HFFc6 (cell line): ENCODE results near the gene MAOA. TPM values are rescaled to one million over a fixed set of nuclear protein-coding genes. Genes with fewer than 3 reads are reported as not detected.

Experiments
- DNase-seq: peaks from one replicate; pipeline ENCODE4 v3.0.0-alpha.2; 2018
- H3K27ac Mint-ChIP-seq: 2 replicates; pipeline ENCODE4 v1.8.0; 2020; ENCODE audit warnings: mild to moderate bottlenecking, mixed read lengths
- H3K27me3 Mint-ChIP-seq: 2 replicates; pipeline ENCODE4 v1.8.0; 2021; ENCODE audit warnings: mild to moderate bottlenecking, moderate library complexity, mixed read lengths; ENCODE audit not compliant: insufficient read depth
- H3K36me3 Mint-ChIP-seq: 2 replicates; pipeline ENCODE4 v1.8.0; 2021; ENCODE audit warnings: low read depth, mixed read lengths
- H3K4me1 Mint-ChIP-seq: 2 replicates; pipeline ENCODE4 v1.8.0; 2020; ENCODE audit warnings: low read depth, mixed read lengths
- H3K4me3 Mint-ChIP-seq: 2 replicates; pipeline ENCODE4 v1.8.0; 2020; ENCODE audit warnings: mild to moderate bottlenecking, moderate library complexity, mixed read lengths
- H3K9me3 Mint-ChIP-seq: 2 replicates; pipeline ENCODE4 v1.8.0; 2020; ENCODE audit warnings: mild to moderate bottlenecking, mixed read lengths
- CTCF ChIP-seq: fragments of 200-600 bp; sonication (generic); IDR thresholded peaks from 2 replicates; pipeline ENCODE4 v1.5.0; 2021; ENCODE audit warnings: antibody characterized with exemption, mild to moderate bottlenecking
- total RNA-seq, 6 experiments: library from RNA; stranded (reverse); fragmentation: NEBNext Ultra II Directional; extraction: Animal tissue kit (Norgen Biotek cat#: 25700); gene quantifications; 2 replicates in 1 of 6; 3 replicates in 5 of 6; pipeline ENCODE4 v1.2.3, GENCODE V29; 2021

MAOA gene
- total RNA-seq, 6 experiments from 2014 or later, result 0.07 to 0.25 (median 0.07) TPM; not detected in 3

GRCh38 chrX:43785930-43786591 lies 130.0 kb downstream of the MAOA start:
- no peaks in the 10 kb centered on the region for H3K27me3 Mint-ChIP-seq
- TF ChIP-seq CTCF, result no peak
- H3K36me3 Mint-ChIP-seq, result no peaks in the 10 kb centered on the region
- H3K4me3 Mint-ChIP-seq, result no peak overlapping the region
- H3K27ac Mint-ChIP-seq, result no peak overlapping the region
- no peaks in the 10 kb centered on the region for H3K4me1 Mint-ChIP-seq
- H3K9me3 Mint-ChIP-seq, result no peaks in the 10 kb centered on the region; the same call in 1 of the 2 replicates
- no peak for DNase-seq

Other genes with a start within 250 kb of the MAOA start
- not detected for gene MAOB, start 226.2 kb downstream of the MAOA start, total RNA-seq